Hematopoietic multipotent progenitor cell treated with erythropoietin and hydrocortisone succinate and interleukin-3 and kit ligand, for 8 days (in vitro differentiated cells): ENCODE results near the gene SIL1.

Experiments
- DNase-seq: peaks from one replicate; pipeline ENCODE4 v3.0.0-alpha.2; 2015

The SIL1 gene

DNA sequence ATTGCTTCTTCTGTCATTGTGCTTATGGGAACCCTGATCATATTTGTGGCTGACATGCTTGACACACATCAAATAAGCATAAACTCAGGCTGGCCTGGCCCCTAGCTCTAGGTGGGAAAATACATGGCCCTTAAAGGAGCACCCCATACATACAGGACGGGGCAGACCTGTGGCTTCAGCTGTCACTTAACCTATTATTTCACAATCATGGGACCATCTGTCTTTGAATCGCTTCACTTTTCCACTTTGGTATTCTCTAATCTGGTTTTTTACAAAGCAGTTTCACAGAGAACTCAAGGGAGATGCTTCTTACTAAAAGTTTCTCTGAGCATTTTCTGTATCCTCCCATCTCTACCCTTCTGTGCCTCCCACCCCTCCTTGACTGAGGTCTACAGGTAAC lies 288.4 kb downstream of the SIL1 start:
- DNase-seq, result no peak

DNA sequence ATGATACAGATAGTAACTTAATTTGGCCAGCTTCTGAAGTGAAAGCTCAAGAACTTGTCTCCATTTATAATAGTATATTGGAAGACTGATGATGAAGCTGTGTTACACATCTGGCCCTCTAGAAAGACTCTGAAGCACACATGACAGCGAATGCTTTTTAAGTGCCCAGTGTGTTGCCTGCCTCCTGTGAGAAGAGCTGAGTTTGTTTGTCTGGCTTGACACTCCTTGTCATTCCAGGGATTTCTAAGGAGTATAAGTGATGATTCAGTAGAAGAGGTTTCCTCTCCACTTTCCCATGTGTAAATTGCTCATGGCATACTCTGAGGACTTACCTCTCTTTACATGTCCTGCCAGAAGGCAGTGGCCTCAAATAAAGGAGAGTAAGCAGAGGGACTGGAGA lies 292.6 kb downstream of the SIL1 start:
- DNase-seq, result no peak

- no peak for DNase-seq
Measured at GRCh38 chr5:138903130-138903775, 294.9 kb downstream of the SIL1 start.

GRCh38 chr5:138901716-138902115 lies 296.5 kb downstream of the SIL1 start:
- DNase-seq, result no peak

GRCh38 chr5:138900281-138900965 lies 297.7 kb downstream of the SIL1 start:
- no peak for DNase-seq

DNA sequence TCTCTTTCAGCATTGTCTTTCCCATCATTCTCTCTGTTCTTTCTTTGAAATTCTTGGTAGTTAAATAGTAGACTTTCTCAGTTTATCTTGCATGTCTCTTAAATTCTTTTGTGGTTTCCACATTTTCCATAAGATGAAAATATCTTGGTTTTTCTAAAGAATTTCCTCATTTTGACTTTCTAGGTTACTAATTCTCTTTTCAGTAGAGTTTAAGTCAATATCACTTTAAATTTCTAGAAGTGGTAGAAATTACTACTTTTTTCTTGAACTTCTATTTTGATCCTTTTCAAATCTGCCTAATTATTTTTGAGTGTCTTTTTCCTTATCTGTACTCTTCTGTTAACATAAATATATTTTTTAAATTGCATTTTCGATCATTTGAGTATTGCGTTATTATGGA lies 299.4 kb downstream of the SIL1 start:
- DNase-seq, result no peak

- no peak for DNase-seq
Measured at GRCh38 chr5:138898299-138898698, 299.9 kb downstream of the SIL1 start.
